ENCODE measurements around the gene GIPR.
"Not testable (repeated sequence)": the region's sequence is repeated elsewhere in the genome, so short reads cannot be mapped to it uniquely, and the experiment has no call there.

The GIPR gene, protein sequence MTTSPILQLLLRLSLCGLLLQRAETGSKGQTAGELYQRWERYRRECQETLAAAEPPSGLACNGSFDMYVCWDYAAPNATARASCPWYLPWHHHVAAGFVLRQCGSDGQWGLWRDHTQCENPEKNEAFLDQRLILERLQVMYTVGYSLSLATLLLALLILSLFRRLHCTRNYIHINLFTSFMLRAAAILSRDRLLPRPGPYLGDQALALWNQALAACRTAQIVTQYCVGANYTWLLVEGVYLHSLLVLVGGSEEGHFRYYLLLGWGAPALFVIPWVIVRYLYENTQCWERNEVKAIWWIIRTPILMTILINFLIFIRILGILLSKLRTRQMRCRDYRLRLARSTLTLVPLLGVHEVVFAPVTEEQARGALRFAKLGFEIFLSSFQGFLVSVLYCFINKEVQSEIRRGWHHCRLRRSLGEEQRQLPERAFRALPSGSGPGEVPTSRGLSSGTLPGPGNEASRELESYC

GRCh38 chr19:45667620-45668341, at the start of gene GIPR:
Gene GIPR, plus strand, starts transcription at chr19:45668221. Its CDS starts 1,300 bp downstream, at chr19:45669521.
- peak; percentile 93 for DNase-seq

DNA sequence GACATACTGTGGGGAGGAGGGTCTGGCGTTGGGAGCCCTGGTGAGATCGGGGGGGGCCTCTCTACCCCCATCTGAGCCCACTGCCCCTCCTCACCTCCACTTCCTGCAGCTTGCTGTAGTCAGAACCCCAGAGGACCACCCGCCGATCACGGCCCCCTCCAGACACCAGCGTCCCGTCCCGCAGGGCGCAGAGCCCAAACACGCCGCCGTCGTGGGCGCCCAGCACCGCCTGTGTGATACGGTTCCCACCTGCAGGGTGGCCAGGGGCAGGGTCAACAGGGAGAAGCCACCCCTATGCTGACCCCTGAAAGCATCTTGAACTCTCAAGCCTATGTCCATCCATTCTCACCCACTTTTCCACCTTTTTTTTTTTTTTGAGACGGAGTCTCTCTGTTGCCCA, 46.6 kb upstream of the GIPR start:
- no peak for DNase-seq

DNA sequence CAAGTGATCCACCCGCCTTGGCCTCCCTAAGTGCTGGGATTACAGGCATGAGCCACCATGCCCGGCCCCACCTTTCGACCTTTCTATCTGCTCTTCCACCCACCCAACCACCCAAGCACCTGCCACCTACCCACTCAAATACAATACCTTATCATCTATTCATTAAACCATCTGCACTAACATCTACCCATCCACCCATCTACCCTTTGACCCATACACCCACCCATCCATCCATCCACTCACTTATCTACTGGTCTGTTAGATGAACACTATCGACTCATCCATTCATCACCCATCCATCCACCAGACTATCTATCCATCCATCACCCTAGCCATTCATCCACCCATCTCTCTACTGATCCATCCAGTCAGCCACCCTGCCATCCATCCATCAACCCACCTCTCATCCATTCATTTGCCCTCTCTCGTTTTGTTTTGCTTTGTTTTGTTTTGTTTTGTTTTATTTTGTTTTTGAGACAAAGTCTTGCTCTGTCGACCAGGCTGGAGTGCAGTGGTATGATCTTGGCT, 46.0 kb upstream of the GIPR start:
- no peak for DNase-seq

GRCh38 chr19:45623984-45624383, 44.0 kb upstream of the GIPR start:
- DNase-seq, result no peak

DNA sequence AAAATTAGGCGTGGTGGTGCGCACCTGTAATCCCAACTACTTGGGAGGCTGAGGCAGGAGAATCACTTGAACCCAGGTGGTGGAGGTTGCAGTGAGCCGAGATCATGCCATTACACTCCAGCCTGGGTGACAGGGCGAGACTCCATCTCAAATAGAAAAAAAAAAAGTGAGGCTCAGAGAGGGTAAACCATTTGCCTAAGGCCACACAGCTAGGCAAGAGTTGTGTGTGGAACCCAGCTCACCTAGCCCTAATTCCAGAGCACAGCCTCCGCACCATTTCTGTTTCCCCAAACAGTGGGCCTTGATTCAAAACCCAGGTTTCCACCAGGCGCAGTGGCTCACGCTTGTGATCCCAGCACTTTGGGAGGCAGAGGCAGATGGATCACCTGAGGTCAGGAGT, 39.8 kb upstream of the GIPR start:
- DNase-seq, result not testable (repeated sequence)

- no peak for DNase-seq
Observed at GRCh38 chr19:45629704-45630103, 38.3 kb upstream of the GIPR start.

DNA sequence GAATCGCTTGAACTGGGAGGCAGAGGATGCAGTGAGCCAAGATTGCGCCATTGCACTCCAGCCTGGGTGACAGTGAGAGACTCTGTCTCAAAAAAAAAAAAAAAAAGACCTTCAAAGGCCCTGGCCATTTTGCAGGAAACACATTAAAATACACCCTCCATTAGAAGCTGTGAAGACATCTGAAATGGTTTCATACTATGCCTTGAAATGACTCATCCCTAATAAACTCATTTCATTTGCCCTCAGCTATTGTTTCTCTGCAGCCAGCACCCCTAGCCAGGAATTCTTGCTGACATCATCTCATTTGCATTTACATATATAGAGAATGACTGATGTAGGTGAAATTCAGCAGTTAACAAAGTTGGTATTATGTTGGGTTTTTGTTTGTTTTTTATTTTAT, 37.6 kb upstream of the GIPR start:
- DNase-seq, result no peak

- DNase-seq, result peak; percentile 82
Observed at GRCh38 chr19:45632468-45633196, 35.4 kb upstream of the GIPR start.

- DNase-seq, result no peak
Observed at GRCh38 chr19:45636275-45636674, 31.7 kb upstream of the GIPR start.

- DNase-seq, result no peak
Observed at GRCh38 chr19:45636902-45637301, 31.1 kb upstream of the GIPR start.

GRCh38 chr19:45637890-45638667, 29.9 kb upstream of the GIPR start:
- DNase-seq, result peak; percentile 72

DNA sequence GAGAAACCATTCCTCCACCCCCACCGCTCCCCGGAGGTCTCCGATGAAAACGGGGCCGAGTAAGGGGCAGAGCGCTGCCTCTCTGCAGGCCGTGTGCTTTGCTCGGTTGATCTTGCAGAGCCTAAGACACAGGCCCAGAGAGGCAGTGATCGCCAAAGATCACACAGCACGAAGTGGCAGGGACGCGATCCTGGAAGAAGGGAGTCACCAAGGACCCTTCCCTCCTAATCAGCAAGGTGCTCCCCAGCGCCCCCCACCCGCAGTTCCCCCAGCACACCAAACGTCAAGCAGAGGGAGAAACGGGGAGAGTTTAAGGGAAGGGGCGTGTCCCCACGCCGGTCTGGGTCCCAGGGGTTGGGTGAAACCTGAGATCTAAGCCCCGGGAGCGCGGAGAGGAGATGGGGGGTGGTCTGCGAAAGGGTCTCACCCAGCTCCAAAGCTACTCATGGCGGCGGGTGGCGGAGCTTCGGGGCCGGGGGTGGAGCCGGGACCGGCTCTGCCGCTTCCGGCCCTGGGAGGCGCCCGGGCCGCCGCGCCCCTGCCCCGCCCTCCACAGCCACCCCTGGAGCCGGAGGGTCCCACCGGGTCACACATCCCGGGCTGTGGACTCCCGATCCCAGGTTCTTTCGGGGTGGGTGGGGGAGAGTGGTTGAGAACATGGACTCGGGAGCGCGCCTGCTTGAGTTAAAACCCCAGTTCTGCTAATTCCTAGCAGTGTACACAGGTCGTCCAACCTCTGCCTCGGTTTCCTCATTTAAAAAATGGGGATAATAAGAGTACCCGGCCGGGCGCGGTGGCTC, 28.9 kb upstream of the GIPR start, which contains the start of gene EML2:
EML2 (minus strand) TSS at position 468 of the 800 bp plus-strand sequence; CDS start at position 447, 21 bp downstream.
- peak; percentile 80 for DNase-seq

DNA sequence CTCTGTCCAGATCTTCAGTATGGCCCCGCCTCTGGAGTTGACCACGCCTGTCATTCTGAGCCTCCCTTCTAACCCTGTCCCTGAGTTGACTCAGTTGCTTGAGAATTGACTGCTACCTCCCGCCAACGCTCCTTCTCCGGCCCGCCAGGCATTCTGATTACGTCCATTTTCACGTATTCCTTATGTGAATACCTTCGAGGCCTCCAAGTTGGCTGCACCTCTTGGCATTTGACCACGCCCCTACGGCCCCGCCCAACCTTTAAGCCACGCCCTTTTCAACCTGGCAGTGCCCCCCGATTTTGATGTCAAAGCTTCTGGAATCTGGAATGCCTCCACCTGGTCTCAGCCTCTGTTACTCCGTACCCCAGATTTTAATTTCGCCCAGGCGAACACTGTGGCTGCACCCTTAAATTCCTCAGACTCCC, 27.2 kb upstream of the GIPR start:
- no peak for DNase-seq

DNA sequence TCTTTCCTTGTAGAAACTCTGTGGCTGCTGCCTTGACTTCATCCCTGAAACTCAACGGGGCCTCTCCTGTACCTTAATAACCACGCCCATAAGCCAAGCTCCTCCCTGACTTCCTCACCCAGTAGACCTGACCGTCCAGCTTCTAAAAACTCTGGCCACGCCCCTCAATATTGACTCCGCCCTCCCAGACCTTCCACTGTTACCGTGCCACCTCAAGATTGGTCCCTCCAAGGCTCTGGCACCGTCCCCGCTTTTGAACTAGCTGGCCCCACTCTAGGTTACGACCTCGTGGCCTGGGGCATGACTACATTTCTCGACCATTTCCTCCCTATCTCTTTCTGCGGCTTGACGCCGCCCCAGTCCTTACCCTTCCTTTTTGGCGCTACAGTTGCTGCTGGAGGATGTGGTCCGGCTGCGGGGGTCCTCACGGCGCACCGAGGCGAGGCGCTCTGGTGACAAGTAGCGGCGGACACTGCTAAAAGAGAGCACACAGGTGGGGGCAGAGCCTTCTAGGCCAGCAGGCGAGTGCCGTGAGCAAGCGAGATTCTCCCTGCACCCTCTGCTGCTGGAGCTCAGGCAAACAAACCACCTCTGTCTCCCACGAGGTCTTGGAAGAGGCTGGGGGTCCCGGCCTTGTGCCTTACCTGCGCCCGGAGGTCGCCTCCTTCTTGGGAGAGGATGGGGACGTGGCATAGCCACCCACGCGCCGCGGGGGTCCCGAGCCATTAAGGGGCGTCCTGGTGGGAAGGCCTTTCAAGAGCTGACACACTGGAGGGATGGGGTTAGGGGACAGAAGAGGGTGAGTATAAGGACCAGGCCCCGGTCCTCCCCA, 26.5 kb upstream of the GIPR start:
- DNase-seq, result peak; percentile 70

DNA sequence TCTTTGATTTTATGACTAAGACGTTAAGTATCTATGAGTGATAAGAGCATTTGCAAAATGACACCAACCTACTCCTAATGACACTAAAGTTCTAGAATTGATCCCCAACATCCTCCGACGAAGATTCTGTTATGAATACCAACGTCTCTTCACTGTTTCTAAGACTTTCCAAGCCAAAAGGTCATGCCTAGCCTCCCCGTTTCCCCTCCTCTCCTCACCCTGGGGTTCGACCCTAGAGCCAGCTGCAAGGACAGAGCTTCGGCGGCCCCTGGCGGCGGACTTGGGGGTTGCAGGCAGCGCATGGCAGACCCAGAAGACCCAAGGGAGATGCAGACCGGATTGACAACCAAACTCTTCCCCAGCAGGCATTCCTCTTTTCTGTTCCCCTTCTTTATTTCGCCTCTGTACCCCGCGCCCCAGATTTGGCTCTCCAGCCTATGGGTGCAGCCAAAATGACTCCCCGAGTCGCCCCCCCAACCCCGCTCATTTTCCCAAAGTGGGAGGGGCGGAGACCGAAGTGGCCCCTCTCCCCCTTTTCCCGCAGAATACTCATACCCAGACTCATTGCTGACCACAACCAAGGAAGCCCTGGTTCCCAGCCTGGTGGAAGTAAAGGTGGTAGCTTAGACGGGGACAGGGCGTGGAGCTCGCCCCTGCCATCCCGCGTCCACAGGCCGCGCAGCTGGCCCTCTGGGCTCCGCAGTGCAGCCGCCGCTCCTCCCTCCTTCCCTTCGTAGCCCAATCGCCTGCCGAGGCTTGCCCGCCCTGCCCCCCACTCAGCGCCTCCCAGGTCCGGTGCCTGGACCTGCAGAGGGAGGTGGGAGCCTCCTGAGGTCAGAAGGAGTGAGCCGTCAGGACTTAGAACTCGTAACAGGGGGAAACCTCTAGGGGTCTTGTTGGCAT, 24.7 kb upstream of the GIPR start:
- DNase-seq, result peak; percentile 96

DNA sequence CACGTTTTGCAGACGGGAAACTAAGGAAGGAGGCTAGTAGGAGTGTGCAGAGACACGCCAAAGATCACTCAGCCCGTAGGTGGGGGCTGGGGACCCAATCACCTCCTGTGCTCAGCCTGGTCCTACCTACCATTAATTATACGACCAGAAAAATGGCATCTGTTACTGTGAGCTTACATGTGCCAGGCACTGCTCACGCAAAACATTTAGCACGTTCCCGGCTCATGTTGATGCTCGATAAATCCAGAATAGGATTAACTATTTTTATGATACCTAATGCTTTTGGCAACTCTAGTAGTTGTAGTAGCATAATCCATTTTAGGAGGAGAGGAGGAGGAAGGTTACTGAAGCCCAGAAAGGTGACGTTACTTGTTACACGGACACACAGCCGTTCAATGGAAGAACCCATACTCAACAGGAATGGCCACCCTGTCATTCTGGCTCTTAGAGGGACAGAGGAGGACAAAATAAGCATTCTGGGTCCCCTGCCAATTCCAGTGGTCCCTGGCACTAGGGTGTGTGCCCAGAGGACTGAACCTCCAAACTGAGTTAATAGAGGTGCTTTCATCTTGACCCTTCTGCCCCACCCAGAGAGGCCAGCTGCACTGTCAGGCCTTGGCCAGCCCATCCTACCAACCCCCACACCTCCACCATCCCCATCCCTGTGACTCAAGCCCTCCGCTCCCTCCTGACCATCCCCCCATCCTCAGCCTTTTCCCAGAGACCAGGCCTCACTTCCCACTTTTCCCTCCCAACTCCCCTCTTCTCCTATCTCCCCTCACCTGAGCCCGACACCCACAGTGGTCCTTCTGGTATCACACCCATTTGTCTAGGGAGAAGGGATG, 23.9 kb upstream of the GIPR start:
- DNase-seq, result peak; percentile 96

DNA sequence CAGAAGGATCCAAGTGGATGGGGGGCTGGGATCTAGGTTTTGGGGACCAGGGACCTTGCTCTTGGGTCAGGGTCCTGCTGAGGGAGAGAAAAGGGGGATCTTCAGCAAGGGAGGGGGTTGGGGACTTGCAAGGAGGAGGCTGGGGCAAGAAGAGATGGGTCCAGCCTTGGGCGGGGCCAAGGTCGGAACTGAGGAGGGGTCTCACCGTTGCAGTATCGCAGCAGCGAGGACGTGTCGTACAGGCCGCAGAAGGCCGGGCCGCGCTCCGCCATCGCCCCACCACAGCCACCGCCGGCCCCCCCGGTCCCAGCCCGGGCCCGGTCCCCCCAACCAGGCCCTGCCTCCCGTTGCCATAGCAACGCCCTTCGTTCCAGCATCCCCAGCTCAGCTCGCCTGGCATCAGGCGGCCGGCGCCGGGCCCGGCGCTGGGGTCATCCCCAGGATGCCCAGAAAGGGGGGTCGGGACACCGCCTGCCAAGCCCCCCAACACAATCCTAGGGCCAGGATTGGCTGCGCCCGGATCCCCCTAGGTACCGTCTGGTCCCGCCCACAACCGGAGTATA, 22.9 kb upstream of the GIPR start:
- no peak for DNase-seq
